T1000 (cell line): Measurements from ENCODE around the gene KCNQ1.
"Not testable (repeated sequence)": the region's sequence is repeated elsewhere in the genome, so short reads cannot be mapped to it uniquely, and the experiment has no call there.

ENCODE experiments used
- DNase-seq: peaks from one replicate; lab custom pipeline; 2025; ENCODE audit warnings: mixed read lengths; lab: John Stamatoyannopoulos, UW

KCNQ1 gene

GRCh38 chr11:2472428-2473186 lies 27.8 kb downstream of the KCNQ1 start:
- no peak for DNase-seq

GRCh38 chr11:2473361-2474058 lies 28.7 kb downstream of the KCNQ1 start:
- no peak for DNase-seq

- no peak for DNase-seq
Measured at GRCh38 chr11:2474059-2474901, 29.5 kb downstream of the KCNQ1 start.

GRCh38 chr11:2475136-2475918 lies 30.5 kb downstream of the KCNQ1 start:
- DNase-seq = no peak

GRCh38 chr11:2477254-2477653 lies 32.4 kb downstream of the KCNQ1 start:
- DNase-seq = no peak

- no peak for DNase-seq
Measured at GRCh38 chr11:2477936-2478335, 33.1 kb downstream of the KCNQ1 start.

- not testable (repeated sequence) for DNase-seq
Measured at GRCh38 chr11:2480067-2480873, 35.5 kb downstream of the KCNQ1 start.

- DNase-seq = no peak
Measured at GRCh38 chr11:2480874-2481220, 36.0 kb downstream of the KCNQ1 start.

- no peak for DNase-seq
Measured at GRCh38 chr11:2481253-2481652, 36.4 kb downstream of the KCNQ1 start.

GRCh38 chr11:2482204-2482603 lies 37.4 kb downstream of the KCNQ1 start:
- DNase-seq = no peak

- no peak for DNase-seq
Measured at GRCh38 chr11:2482745-2483144, 37.9 kb downstream of the KCNQ1 start.

GRCh38 chr11:2483426-2483825 lies 38.6 kb downstream of the KCNQ1 start:
- DNase-seq = no peak

- DNase-seq = no peak
Measured at GRCh38 chr11:2484576-2485125, 39.8 kb downstream of the KCNQ1 start.

- no peak for DNase-seq
Measured at GRCh38 chr11:2488004-2488403, 43.2 kb downstream of the KCNQ1 start.

- no peak for DNase-seq
Measured at GRCh38 chr11:2489083-2489482, 44.3 kb downstream of the KCNQ1 start.

- not testable (repeated sequence) for DNase-seq
Measured at GRCh38 chr11:2497951-2498350, 53.1 kb downstream of the KCNQ1 start.

GRCh38 chr11:2498750-2499149 lies 53.9 kb downstream of the KCNQ1 start:
- DNase-seq = no peak

GRCh38 chr11:2507212-2507901 lies 62.5 kb downstream of the KCNQ1 start:
- DNase-seq = no peak

- DNase-seq = no peak
Measured at GRCh38 chr11:2507945-2508749, 63.3 kb downstream of the KCNQ1 start.
